ENCODE measurements around the gene GNG14.

Gene GNG14

DNA sequence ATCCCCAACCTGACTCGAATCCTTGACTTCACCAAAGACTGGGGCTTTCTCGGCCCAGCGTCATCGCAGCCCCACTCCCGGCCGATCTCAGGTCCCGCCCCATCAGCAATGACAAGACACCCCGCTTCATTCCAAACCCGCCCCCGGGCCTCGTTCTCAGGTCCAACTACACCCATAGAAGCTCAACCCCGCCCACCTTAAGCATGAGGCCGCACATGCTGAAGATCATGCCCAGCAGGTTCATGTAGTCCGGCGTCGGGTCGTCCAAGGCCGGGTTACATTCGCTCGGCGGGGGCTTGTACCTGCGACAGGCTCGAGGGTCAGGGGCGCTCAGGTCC, 18.9 kb upstream of the GNG14 start:
- TF ChIP-seq, protein P1, sequence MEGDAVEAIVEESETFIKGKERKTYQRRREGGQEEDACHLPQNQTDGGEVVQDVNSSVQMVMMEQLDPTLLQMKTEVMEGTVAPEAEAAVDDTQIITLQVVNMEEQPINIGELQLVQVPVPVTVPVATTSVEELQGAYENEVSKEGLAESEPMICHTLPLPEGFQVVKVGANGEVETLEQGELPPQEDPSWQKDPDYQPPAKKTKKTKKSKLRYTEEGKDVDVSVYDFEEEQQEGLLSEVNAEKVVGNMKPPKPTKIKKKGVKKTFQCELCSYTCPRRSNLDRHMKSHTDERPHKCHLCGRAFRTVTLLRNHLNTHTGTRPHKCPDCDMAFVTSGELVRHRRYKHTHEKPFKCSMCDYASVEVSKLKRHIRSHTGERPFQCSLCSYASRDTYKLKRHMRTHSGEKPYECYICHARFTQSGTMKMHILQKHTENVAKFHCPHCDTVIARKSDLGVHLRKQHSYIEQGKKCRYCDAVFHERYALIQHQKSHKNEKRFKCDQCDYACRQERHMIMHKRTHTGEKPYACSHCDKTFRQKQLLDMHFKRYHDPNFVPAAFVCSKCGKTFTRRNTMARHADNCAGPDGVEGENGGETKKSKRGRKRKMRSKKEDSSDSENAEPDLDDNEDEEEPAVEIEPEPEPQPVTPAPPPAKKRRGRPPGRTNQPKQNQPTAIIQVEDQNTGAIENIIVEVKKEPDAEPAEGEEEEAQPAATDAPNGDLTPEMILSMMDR (IDR thresholded peaks at IDR 0.05), result no peak

DNA sequence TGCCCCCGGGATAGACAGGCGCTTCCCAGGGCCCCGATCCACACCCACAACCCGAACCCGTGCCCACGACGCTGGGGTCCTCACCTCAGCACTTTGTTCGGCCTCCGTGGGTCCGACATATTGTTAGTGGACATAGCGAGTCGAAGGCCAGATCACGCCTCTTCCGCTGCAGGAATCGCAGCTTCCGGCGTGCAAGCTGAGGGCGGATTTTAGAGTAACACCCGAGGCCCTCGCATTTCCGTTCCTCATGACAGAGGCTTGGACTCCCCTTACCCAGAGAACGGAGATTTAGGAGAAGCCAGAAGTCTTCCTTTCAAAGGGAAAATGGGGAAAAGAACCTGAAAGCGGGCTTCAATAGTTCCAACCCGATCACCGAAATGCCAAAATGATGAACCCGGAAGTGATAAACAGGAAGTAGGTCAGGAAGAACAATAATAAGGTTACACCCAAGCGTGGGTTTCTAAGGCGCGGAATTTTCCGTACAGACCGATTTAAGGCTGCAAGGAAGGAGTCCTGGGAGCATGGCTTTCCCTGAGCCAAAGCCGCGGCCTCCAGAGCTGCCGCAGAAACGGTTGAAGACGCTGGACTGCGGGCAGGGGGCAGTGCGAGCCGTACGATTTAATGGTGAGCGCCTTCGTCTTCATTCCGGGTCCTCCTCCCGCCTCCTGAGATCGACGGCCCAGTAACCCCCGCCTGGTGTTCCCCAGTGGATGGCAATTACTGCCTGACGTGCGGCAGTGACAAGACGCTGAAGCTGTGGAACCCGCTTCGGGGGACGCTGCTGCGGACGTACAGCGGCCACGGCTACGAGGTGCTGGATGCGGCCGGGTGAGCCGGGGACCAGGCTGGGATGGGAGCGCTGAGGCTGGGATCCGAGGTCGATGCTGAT, 18.3 kb upstream of the GNG14 start:
- TF ChIP-seq, protein P1 (IDR thresholded peaks at IDR 0.05), result no peak

DNA sequence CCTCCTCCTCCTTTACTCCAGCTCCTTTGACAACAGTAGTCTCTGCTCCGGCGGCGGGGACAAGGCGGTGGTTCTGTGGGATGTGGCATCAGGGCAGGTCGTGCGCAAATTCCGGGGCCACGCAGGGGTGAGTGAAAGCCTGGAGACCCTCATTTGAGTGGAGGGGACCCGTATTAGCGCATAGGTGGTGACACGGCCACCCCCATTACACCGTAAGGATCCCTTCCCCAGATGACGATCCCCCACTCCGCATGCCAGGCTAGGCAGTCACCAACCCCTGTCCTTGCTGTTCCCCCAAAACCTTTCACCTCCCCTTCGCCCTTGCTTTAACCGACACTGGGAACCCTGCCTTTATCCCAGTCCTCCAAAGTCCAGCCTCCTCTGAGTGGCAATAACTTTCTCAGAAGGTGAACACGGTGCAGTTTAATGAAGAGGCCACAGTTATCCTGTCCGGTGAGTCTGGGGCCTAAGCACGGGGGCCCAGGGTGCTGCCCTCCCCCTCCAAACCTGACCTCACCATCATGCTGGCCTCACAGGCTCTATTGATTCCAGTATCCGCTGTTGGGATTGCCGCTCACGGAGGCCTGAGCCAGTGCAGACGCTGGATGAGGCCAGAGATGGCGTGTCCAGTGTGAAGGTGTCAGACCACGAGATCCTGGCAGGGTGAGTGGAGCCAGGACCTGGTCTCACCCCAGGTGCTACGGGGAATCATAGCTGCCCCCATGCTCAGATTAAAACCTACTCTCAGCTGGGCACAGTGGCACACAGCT, 17.5 kb upstream of the GNG14 start:
- TF ChIP-seq, protein P1 (IDR thresholded peaks at IDR 0.05), result no peak

DNA sequence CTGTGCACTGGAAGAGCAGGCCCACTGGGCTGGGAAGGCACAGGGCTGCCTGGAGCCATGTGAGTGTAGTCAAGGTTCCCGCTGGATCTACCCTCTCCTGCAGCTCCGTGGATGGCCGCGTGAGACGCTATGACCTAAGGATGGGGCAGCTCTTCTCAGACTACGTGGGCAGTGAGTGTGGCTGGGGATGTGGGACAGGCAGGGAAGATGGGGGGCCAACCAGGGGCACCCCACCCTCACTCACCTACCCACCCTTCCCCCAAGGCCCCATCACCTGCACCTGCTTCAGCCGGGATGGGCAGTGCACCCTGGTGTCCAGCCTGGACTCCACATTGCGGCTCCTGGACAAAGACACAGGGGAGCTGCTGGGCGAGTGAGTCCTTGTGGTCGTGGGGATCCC, 15.1 kb upstream of the GNG14 start:
- TF ChIP-seq, protein P1 (IDR thresholded peaks at IDR 0.05), result no peak

DNA sequence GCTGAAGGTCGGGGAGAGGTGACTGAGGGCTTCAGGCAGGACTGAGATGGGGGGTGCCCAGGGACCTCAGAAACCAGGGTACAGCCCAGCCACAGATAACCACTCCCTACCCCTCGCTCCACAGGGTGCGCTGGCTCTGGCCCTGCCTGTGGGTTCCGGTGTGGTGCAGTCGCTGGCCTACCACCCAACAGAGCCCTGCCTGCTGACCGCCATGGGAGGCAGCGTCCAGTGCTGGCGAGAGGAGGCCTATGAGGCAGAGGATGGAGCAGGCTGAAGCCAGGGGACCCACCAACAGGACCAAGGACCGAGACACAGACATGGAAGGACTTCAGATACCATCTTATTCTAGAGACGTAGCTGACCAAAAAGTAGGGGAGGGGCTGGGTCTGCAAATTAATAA, 12.4 kb upstream of the GNG14 start:
- TF ChIP-seq, protein P1 (IDR thresholded peaks at IDR 0.05), result no peak

DNA sequence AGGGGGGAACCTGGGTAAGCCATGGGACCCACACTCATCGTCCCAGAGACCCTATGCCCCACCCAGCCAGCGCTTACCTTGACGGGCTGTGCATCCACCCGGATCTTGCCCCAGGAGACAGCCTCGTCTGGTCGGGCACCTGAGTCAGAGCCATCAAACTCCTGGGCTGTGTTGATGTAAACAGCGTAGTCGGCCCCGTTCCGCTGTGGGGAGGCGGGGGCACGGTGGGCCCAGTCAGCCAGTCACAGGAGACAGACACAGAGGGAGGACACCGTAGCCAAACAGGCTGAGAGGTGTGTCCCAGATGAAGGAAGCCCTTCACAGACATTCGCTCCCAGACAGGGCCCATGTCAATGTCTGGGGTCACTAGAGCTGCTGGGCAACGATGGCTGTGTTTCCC, 11.9 kb upstream of the GNG14 start:
- TF ChIP-seq, protein P1 (IDR thresholded peaks at IDR 0.05), result no peak

DNA sequence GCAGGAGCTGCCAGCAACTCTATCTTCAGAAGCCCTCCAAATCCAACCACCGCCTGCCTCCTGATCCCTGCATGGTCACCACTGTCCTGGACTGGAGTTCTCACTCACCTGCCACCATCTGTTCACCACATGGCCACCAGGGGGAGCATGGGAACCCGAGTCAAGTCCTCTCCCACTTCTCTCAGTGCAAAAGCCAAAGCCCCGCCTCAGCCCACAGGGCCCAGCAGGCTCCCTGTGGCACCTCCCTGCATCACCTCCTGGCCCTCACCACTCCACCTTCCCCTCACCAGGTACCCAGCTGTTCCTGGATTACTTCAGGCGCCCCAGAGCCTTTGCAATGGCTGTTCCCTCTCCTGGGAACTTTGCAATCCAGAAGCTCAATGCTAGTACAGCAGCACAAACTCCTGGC, 11.4 kb upstream of the GNG14 start:
- TF ChIP-seq, protein P1 (IDR thresholded peaks at IDR 0.05), result peak; percentile 93
